Body of pancreas (tissue), 4 donors: ENCODE measurements around the gene DYRK1A. TPM values are rescaled to one million over a fixed set of nuclear protein-coding genes. Genes with fewer than 3 reads are reported as not detected.

ENCODE experiments used
- ATAC-seq: fragments of 150-250 bp; one replicate; pipeline ENCODE4 v1.9.1; 2016
- DNase-seq, 4 donors: peaks; one replicate each; pipeline ENCODE4 v3.0.0-alpha.2; 2019
- H3K27ac ChIP-seq, 4 donors: fragments of 200-600 bp; sonication (generic); 1 replicate in 3 of 4; 2 replicates in 1 of 4; pipeline versions ENCODE4 v1.5.1 to v1.6.1; 2016 to 2019; ENCODE audit warnings: mild to moderate bottlenecking in 1 of 4, mixed read lengths in 1 of 4, moderate library complexity in 1 of 4
- H3K27me3 ChIP-seq, 2 donors: fragments of 200-600 bp; sonication (generic); one replicate each; pipeline ENCODE4 v1.6.0; 2016; ENCODE audit warnings: mild to moderate bottlenecking in 1 of 2
- H3K36me3 ChIP-seq, 2 donors: fragments of 200-600 bp; sonication (generic); replicated peaks in 1 of 2; 2 replicates each; pipeline ENCODE4 v1.5.1; 2016; ENCODE audit warnings: low read depth in 2 of 2; ENCODE audit not compliant: insufficient read depth in 1 of 2
- H3K4me1 ChIP-seq: fragments of 200-600 bp; sonication (generic); one replicate; pipeline ENCODE4 v1.6.0; 2016
- H3K4me3 ChIP-seq, 2 donors: fragments of 200-600 bp; sonication (generic); 1 replicate in 1 of 2; 2 replicates in 1 of 2; pipeline ENCODE4 v1.5.1; 2016 to 2019
- H3K9me3 ChIP-seq, 3 donors: fragments of 200-600 bp; sonication (generic); 1 replicate in 2 of 3; 2 replicates in 1 of 3; pipeline ENCODE4 v1.5.1; 2016
- POLR2A ChIP-seq, 3 donors: fragments of 450-650 bp; IDR thresholded peaks; one replicate each; pipeline ENCODE4 v1.6.1; 2016; ENCODE audit warnings: antibody characterized with exemption in 3 of 3, mild to moderate bottlenecking in 2 of 3
- WGBS, 2 donors: methylation state at CpG; one replicate each; pipeline ENCODE4 v1.1.5; 2017; 5-methylcytosine and 5-hydroxymethylcytosine counted together
- intact Hi-C: fragments of 100-400 bp; cut with DNase I; formaldehyde crosslinking; loops from one replicate; pipeline ENCODE4 v1.15.1; 2023
- total RNA-seq, 2 donors: library from RNA; depleted of rRNA; stranded (reverse); fragments of >200 nt; gene quantifications; one replicate each; pipeline ENCODE4 v1.1.0, GENCODE V29; 2016
- TF ChIP-seq, protein P1 (sequence below), 7 experiments: fragments of 450-650 bp in 4 of 7; fragments of 200-600 bp in 3 of 7; sonication (generic) in 3 of 7; IDR thresholded peaks; one replicate each; pipeline ENCODE4 v1.5.1; 2016 to 2019; ENCODE audit warnings: antibody characterized with exemption in 7 of 7

DYRK1A gene
- total RNA-seq, 2 donors from 2014 or later = 42.5 to 44.1 TPM

- H3K36me3 ChIP-seq = no peaks in the 10 kb centered on the region
- ATAC-seq (peak; percentile 3), DNase-seq (no peak)
- TF ChIP-seq, protein P1, sequence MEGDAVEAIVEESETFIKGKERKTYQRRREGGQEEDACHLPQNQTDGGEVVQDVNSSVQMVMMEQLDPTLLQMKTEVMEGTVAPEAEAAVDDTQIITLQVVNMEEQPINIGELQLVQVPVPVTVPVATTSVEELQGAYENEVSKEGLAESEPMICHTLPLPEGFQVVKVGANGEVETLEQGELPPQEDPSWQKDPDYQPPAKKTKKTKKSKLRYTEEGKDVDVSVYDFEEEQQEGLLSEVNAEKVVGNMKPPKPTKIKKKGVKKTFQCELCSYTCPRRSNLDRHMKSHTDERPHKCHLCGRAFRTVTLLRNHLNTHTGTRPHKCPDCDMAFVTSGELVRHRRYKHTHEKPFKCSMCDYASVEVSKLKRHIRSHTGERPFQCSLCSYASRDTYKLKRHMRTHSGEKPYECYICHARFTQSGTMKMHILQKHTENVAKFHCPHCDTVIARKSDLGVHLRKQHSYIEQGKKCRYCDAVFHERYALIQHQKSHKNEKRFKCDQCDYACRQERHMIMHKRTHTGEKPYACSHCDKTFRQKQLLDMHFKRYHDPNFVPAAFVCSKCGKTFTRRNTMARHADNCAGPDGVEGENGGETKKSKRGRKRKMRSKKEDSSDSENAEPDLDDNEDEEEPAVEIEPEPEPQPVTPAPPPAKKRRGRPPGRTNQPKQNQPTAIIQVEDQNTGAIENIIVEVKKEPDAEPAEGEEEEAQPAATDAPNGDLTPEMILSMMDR (IDR thresholded peaks at IDR 0.05) = no peak
- no peak for TF ChIP-seq POLR2A (IDR thresholded peaks at IDR 0.05)
- no peak overlapping the region for H3K4me3 ChIP-seq
- no peaks in the 10 kb centered on the region for H3K27me3 ChIP-seq
- peak overlapping the region in 1 of 4 donors; percentile 3 for H3K27ac ChIP-seq
- peaks cover 36% of the 10 kb centered on the region for H3K4me1 ChIP-seq
- intact Hi-C loops = no loop called here
- no peaks in the 10 kb centered on the region for H3K9me3 ChIP-seq
- 39 to 41% methylated on average over 4 of the region's 4 CpGs for WGBS, 2 donors
Measured at GRCh38 chr21:37431243-37431642, 64.7 kb downstream of the DYRK1A start.

GRCh38 chr21:37432710-37433455, 66.3 kb downstream of the DYRK1A start:
- H3K4me1 ChIP-seq = peaks cover 38% of the 10 kb centered on the region
- no peaks in the 10 kb centered on the region for H3K36me3 ChIP-seq
- ATAC-seq (no peak), DNase-seq (no peak)
- no peak overlapping the region for H3K4me3 ChIP-seq
- H3K9me3 ChIP-seq = no peaks in the 10 kb centered on the region
- no peaks in the 10 kb centered on the region for H3K27me3 ChIP-seq
- TF ChIP-seq POLR2A (IDR thresholded peaks at IDR 0.05) = no peak
- TF ChIP-seq, protein P1 (IDR thresholded peaks at IDR 0.05) = no peak
- WGBS, 2 donors = 90 to 93% methylated on average over 5 of the region's 5 CpGs
- intact Hi-C loops = no loop called here
- H3K27ac ChIP-seq = no peak overlapping the region

- no peaks in the 10 kb centered on the region for H3K36me3 ChIP-seq
- TF ChIP-seq, protein P1 (IDR thresholded peaks at IDR 0.05) = no peak
- no peak for TF ChIP-seq POLR2A (IDR thresholded peaks at IDR 0.05)
- H3K4me1 ChIP-seq = peaks cover 38% of the 10 kb centered on the region
- WGBS, 2 donors = 83 to 85% methylated on average over 5 of the region's 5 CpGs
- no peaks in the 10 kb centered on the region for H3K9me3 ChIP-seq
- no peak for ATAC-seq
- intact Hi-C loops = no loop called here
- H3K27me3 ChIP-seq = no peaks in the 10 kb centered on the region
- no peak overlapping the region for H3K27ac ChIP-seq
- no peak for DNase-seq
- no peak overlapping the region for H3K4me3 ChIP-seq
Measured at GRCh38 chr21:37433456-37433840, 66.9 kb downstream of the DYRK1A start.

DNA sequence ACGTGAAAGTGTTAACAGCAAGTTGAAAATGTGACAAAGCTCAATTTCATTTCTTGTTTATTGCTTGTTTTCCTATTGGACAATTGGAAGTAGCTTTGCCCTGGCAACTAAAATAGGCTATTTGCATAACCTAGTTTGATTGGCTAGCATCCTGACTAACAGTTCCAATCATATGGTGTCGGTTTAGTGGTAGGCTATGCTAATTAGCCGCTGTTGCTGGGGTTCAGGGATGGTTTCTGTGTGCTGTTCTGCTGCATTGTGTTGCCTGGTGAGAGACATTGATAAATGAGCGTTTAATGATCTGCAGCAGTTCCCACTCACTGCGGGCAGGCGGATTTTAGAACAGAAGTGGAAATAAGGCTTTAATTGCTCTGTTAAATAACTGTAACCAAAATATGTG, 68.5 kb downstream of the DYRK1A start:
- WGBS, 2 donors = 39 to 42% methylated on average over 6 of the region's 6 CpGs
- ATAC-seq = peak; percentile 92
- Histone ChIP-seq H3K27ac (no peak overlapping the region), H3K36me3 (no peaks in the 10 kb centered on the region), H3K4me3 (no peak overlapping the region), H3K9me3 (no peaks in the 10 kb centered on the region), H3K4me1 (peaks cover 37% of the 10 kb centered on the region), H3K27me3 (no peaks in the 10 kb centered on the region)
- no peak for TF ChIP-seq POLR2A (IDR thresholded peaks at IDR 0.05)
- TF ChIP-seq, protein P1 (IDR thresholded peaks at IDR 0.05) = no peak
- intact Hi-C loops = no loop called here
- peak in 3 of 4 donors; percentile 37 to 67 (median 54) for DNase-seq

GRCh38 chr21:37435711-37436110, 69.1 kb downstream of the DYRK1A start:
- no peak for ATAC-seq
- H3K9me3 ChIP-seq = no peaks in the 10 kb centered on the region
- intact Hi-C loops = no loop called here
- peaks cover 31% of the 10 kb centered on the region for H3K4me1 ChIP-seq
- no peak for TF ChIP-seq POLR2A (IDR thresholded peaks at IDR 0.05)
- TF ChIP-seq, protein P1 (IDR thresholded peaks at IDR 0.05) = no peak
- no peaks in the 10 kb centered on the region for H3K36me3 ChIP-seq
- DNase-seq = no peak
- H3K4me3 ChIP-seq = no peak overlapping the region
- H3K27ac ChIP-seq = no peak overlapping the region
- 50 to 51% methylated on average over 3 of the region's 3 CpGs for WGBS, 2 donors
- H3K27me3 ChIP-seq = no peaks in the 10 kb centered on the region
